IMR-90 (cell line): ENCODE results near the gene MED26. TPM values are rescaled to one million over a fixed set of nuclear protein-coding genes. Genes with fewer than 3 reads are reported as not detected.

Source experiments
- ATAC-seq: fragments of 200-7000 bp; cut with Tn5 transposase; 2 replicates; pipeline ENCODE4 v1.9.1; 2020; ENCODE audit warnings: low read depth, mild to moderate bottlenecking, moderate library complexity
- BruUV-seq: library from RNA; stranded (reverse); fragments of 400-500 nt; replicated peaks from 2 replicates; lab custom pipeline; 2021; lab: Mats Ljungman, UMichigan
- CTCF ChIA-PET: fragments of 300-600 bp; formaldehyde crosslinking; extraction: SDS; loops from one replicate; lab custom pipeline; 2021; ENCODE audit warnings: antibody characterized with exemption; lab: Yijun Ruan, JAX
- POLR2A ChIA-PET: fragments of 300-600 bp; sonication (Branson Sonifier 250); formaldehyde crosslinking; loops from one replicate; lab custom pipeline; 2022; ENCODE audit warnings: antibody characterized with exemption; ENCODE audit not compliant: unreplicated experiment; lab: Charles Lee
- DNase-seq: peaks from one replicate; pipeline ENCODE4 v3.0.0; 2013
- H2AFZ ChIP-seq: replicated peaks from 2 replicates; pipeline ENCODE3; 2013; ENCODE audit warnings: low read length, mild to moderate bottlenecking; ENCODE audit not compliant: poor library complexity
- H2AK5ac ChIP-seq: 2 replicates; pipeline ENCODE4 v1.6.1; 2013; ENCODE audit warnings: low read depth, low read length, inconsistent platforms
- H2AK9ac ChIP-seq: replicated peaks from 2 replicates; pipeline ENCODE3; 2013; ENCODE audit warnings: mild to moderate bottlenecking, low read depth, low read length, moderate library complexity; ENCODE audit not compliant: poor library complexity
- H2BK120ac ChIP-seq: 2 replicates; pipeline ENCODE4 v1.6.1; 2013; ENCODE audit warnings: low read depth, low read length, inconsistent platforms
- H2BK15ac ChIP-seq: 3 replicates; pipeline ENCODE4 v1.6.1; 2013; ENCODE audit warnings: low read depth, low read length, inconsistent platforms
- H2BK20ac ChIP-seq: 2 replicates; pipeline ENCODE4 v1.6.1; 2013; ENCODE audit warnings: low read depth, mild to moderate bottlenecking, inconsistent platforms, low read length, moderate library complexity
- H2BK5ac ChIP-seq: 2 replicates; pipeline ENCODE4 v1.6.1; 2013; ENCODE audit warnings: mild to moderate bottlenecking, low read depth, low read length, inconsistent platforms; ENCODE audit not compliant: poor library complexity, severe bottlenecking
- H3K14ac ChIP-seq: replicated peaks from 2 replicates; pipeline ENCODE4 v1.6.1; 2013; ENCODE audit warnings: low read depth, low read length, inconsistent platforms
- H3K18ac ChIP-seq: 2 replicates; pipeline ENCODE4 v1.6.1; 2013; ENCODE audit warnings: low read depth, low read length, control low read depth
- H3K23ac ChIP-seq: 2 replicates; pipeline ENCODE4 v1.6.1; 2013; ENCODE audit warnings: low read depth, low read length, inconsistent platforms
- H3K27ac ChIP-seq: 2 replicates; pipeline ENCODE4 v1.5.1; 2013; ENCODE audit warnings: mild to moderate bottlenecking, control low read depth, low read length; ENCODE audit not compliant: insufficient read depth
- H3K27me3 ChIP-seq: 2 replicates; pipeline ENCODE4 v1.6.1; 2013; ENCODE audit warnings: low read length; ENCODE audit not compliant: control insufficient read depth, insufficient read depth
- H3K36me3 ChIP-seq: 2 replicates; pipeline ENCODE4 v1.6.1; 2013; ENCODE audit warnings: low read length, mixed read lengths; ENCODE audit not compliant: control insufficient read depth, insufficient read depth
- H3K4ac ChIP-seq: 2 replicates; pipeline ENCODE4 v1.6.1; 2013; ENCODE audit warnings: low read depth, low read length, inconsistent platforms
- H3K4me1 ChIP-seq: 2 replicates; pipeline ENCODE4 v1.6.1; 2013; ENCODE audit warnings: low read length, mixed read lengths; ENCODE audit not compliant: control insufficient read depth, insufficient read depth
- H3K4me2 ChIP-seq: 2 replicates; pipeline ENCODE4 v1.6.1; 2013; ENCODE audit warnings: low read depth, mild to moderate bottlenecking, control low read depth, low read length, moderate library complexity
- H3K4me3 ChIP-seq: 2 replicates; pipeline ENCODE4 v1.5.1; 2013; ENCODE audit warnings: low read depth, mild to moderate bottlenecking, control low read depth, low read length, moderate library complexity; ENCODE audit not compliant: insufficient read depth
- H3K56ac ChIP-seq: 2 replicates; pipeline ENCODE4 v1.6.1; 2013; ENCODE audit warnings: low read length, inconsistent platforms; ENCODE audit not compliant: insufficient read depth; ENCODE audit errors: extremely low read depth
- H3K79me1 ChIP-seq, 2 experiments: 2 replicates each; pipeline ENCODE4 v1.6.1; 2013; ENCODE audit warnings: low read length in 2 of 2, inconsistent platforms in 1 of 2, low read depth in 1 of 2
- H3K9ac ChIP-seq: 2 replicates; pipeline ENCODE4 v1.6.1; 2013; ENCODE audit warnings: low read depth, low read length, control low read depth
- H3K9me1 ChIP-seq: 2 replicates; pipeline ENCODE4 v1.6.1; 2013; ENCODE audit warnings: low read length, inconsistent platforms; ENCODE audit not compliant: insufficient read depth
- H3K9me3 ChIP-seq: 2 replicates; pipeline ENCODE4 v1.6.1; 2013; ENCODE audit warnings: low read length; ENCODE audit not compliant: control insufficient read depth, insufficient read depth
- H4K20me1 ChIP-seq: 2 replicates; pipeline ENCODE4 v1.6.1; 2013; ENCODE audit warnings: low read length, inconsistent platforms; ENCODE audit not compliant: insufficient read depth
- H4K5ac ChIP-seq: 2 replicates; pipeline ENCODE4 v1.6.1; 2013; ENCODE audit warnings: mild to moderate bottlenecking, low read depth, low read length, control low read depth
- H4K8ac ChIP-seq, 2 experiments: 2 replicates each; pipeline ENCODE4 v1.6.1; 2013; ENCODE audit warnings: low read depth in 2 of 2, low read length in 2 of 2, control low read depth in 1 of 2, inconsistent platforms in 1 of 2
- H4K91ac ChIP-seq: 2 replicates; pipeline ENCODE4 v1.6.1; 2013; ENCODE audit warnings: low read depth, low read length, inconsistent platforms; ENCODE audit not compliant: insufficient read depth
- FOS ChIP-seq: fragments of 150-350 bp; IDR thresholded peaks from 2 replicates; pipeline ENCODE4 v1.6.1; 2016; ENCODE audit warnings: low read depth, low read length
- MAFK ChIP-seq: IDR thresholded peaks from 2 replicates; pipeline ENCODE4 v1.6.1; 2012; ENCODE audit warnings: low read depth, low read length, improper control_type of control experiment
- MXI1 ChIP-seq: IDR thresholded peaks from 2 replicates; pipeline ENCODE4 v1.6.1; 2012; ENCODE audit warnings: low read depth, mild to moderate bottlenecking, low read length, moderate library complexity, borderline replicate concordance
- WGBS, 2 experiments: methylation state at CpG; one replicate each; pipeline versions ENCODE4 v1.1.5 to v1.1.7; 2013; ENCODE audit warnings: missing lambda C conversion rate in 2 of 2; ENCODE audit not compliant: insufficient read length in 1 of 2; ENCODE audit errors: extremely low coverage in 2 of 2; 5-methylcytosine and 5-hydroxymethylcytosine counted together
- dilution Hi-C: fragments of 300-500 bp; cut with HindIII; formaldehyde crosslinking; loops from one replicate; pipeline ENCODE4 v1.14.3; 2018; ENCODE audit warnings: low sequenced_read_pairs; ENCODE audit not compliant: unreplicated experiment
- in situ Hi-C: fragments of 300-500 bp; cut with MboI; formaldehyde crosslinking; loops from 3 replicates; pipeline ENCODE4 v1.14.3; 2019; ENCODE audit warnings: low sequenced_read_pairs, inconsistent platforms, mixed read lengths
- intact Hi-C: fragments of 100-400 bp; cut with micrococcal nuclease; formaldehyde crosslinking; loops from 2 replicates; pipeline ENCODE4 v1.10.0; 2022
- polyA plus RNA-seq, 3 experiments: library from polyadenylated mRNA; depleted of rRNA; stranded (reverse); fragments of >200 nt; gene quantifications; 2 replicates each; pipeline ENCODE4 v1.2.3, GENCODE V29; 2012; ENCODE audit warnings: low replicate concordance in 1 of 3
- total RNA-seq: library from RNA; depleted of rRNA; stranded (reverse); fragments of >200 nt; gene quantifications from 2 replicates; pipeline ENCODE4 v1.2.3, GENCODE V29; 2012

The MED26 gene
- total and polyA plus RNA-seq, 2 of the 4 experiments (the other 2 are of a cell fraction), result 2.0 to 4.0 TPM

GRCh38 chr19:16668176-16668575 is 40.2 kb upstream of the MED26 start:
- BruUV-seq, result no TSS peak
- no peak overlapping the region for H3K4me2 ChIP-seq
- H3K4me3 ChIP-seq, result no peak overlapping the region
- intact Hi-C loops, result no loop called here
- H4K91ac ChIP-seq, result no peak overlapping the region
- H2BK15ac ChIP-seq, result no peak overlapping the region
- no peak overlapping the region for H2AFZ ChIP-seq
- TF ChIP-seq MXI1, result no peak
- TF ChIP-seq FOS, result no peak
- TF ChIP-seq MAFK, result no peak
- no peak overlapping the region for H3K4ac ChIP-seq
- H3K9ac ChIP-seq, result no peak overlapping the region
- no peaks in the 10 kb centered on the region for H3K4me1 ChIP-seq
- no peak overlapping the region for H2AK9ac ChIP-seq
- no peak for DNase-seq
- no peak overlapping the region for H3K14ac ChIP-seq
- H2AK5ac ChIP-seq, result no peak overlapping the region
- no peak overlapping the region for H3K27ac ChIP-seq
- no peaks in the 10 kb centered on the region for H4K20me1 ChIP-seq
- ChIA-PET POLR2A (no interaction called here), CTCF (no interaction called here)
- no peaks in the 10 kb centered on the region for H3K79me1 ChIP-seq
- no peak overlapping the region for H3K23ac ChIP-seq
- H4K5ac ChIP-seq, result no peak overlapping the region
- WGBS, 2 experiments, result no CpG with 5 or more reads among the region's 5 CpGs
- no peak overlapping the region for H2BK120ac ChIP-seq
- H2BK20ac ChIP-seq, result no peak overlapping the region
- dilution Hi-C loops, result no loop called here
- no peak overlapping the region for H3K56ac ChIP-seq
- no peak overlapping the region for H4K8ac ChIP-seq
- H3K18ac ChIP-seq, result no peak overlapping the region
- ATAC-seq, result no peak
- no peaks in the 10 kb centered on the region for H3K9me3 ChIP-seq
- no peak overlapping the region for H2BK5ac ChIP-seq
- in situ Hi-C loops, result no loop called here
- no peaks in the 10 kb centered on the region for H3K9me1 ChIP-seq
- no peaks in the 10 kb centered on the region for H3K27me3 ChIP-seq
- H3K36me3 ChIP-seq, result no peaks in the 10 kb centered on the region
